H1 (cell line): ENCODE measurements around the gene TAF11L11. TPM values are rescaled to one million over a fixed set of nuclear protein-coding genes. Genes with fewer than 3 reads are reported as not detected.

ENCODE experiments used
- BCL11A ChIP-seq, 2 experiments: IDR thresholded peaks; one replicate each; pipeline ENCODE4 v1.6.1; 2011; ENCODE audit warnings: low read depth in 2 of 2, low read length in 2 of 2, mild to moderate bottlenecking in 2 of 2
- CHD1 ChIP-seq: IDR thresholded peaks from 2 replicates; pipeline ENCODE4 v1.6.1; 2012; ENCODE audit warnings: low read depth, low read length, improper control_type of control experiment
- EZH2 ChIP-seq: fragments of 200-600 bp; sonication (generic); IDR thresholded peaks from 2 replicates; pipeline ENCODE4 v1.7.1; 2012; ENCODE audit warnings: low read depth, mild to moderate bottlenecking, moderate library complexity, low read length, inconsistent platforms; ENCODE audit not compliant: severe bottlenecking
- HDAC2 ChIP-seq, 2 experiments: fragments of 300-600 bp in 1 of 2; sonication (generic) in 1 of 2; IDR thresholded peaks; 2 replicates each; pipeline ENCODE4 v1.6.1; 2011 to 2012; ENCODE audit warnings: low read depth in 2 of 2, low read length in 2 of 2, mild to moderate bottlenecking in 2 of 2, moderate library complexity in 2 of 2, borderline replicate concordance in 1 of 2, inconsistent platforms in 1 of 2
- MAX ChIP-seq: IDR thresholded peaks from 2 replicates; pipeline ENCODE4 v1.6.1; 2012; ENCODE audit warnings: inconsistent platforms
- NANOG ChIP-seq: IDR thresholded peaks from 2 replicates; pipeline ENCODE4 v1.6.1; 2011; ENCODE audit warnings: low read length, low read depth, mild to moderate bottlenecking, inconsistent platforms; ENCODE audit not compliant: insufficient read depth, poor library complexity, severe bottlenecking
- NRF1 ChIP-seq: IDR thresholded peaks from 2 replicates; pipeline ENCODE4 v1.6.1; 2011; ENCODE audit warnings: mild to moderate bottlenecking, low read depth, low read length, improper control_type of control experiment
- SIRT6 ChIP-seq: IDR thresholded peaks from one replicate; pipeline ENCODE4 v1.7.1; 2012; ENCODE audit warnings: low read length, inconsistent platforms
- SIX5 ChIP-seq: IDR thresholded peaks from 2 replicates; pipeline ENCODE4 v1.6.1; 2011; ENCODE audit warnings: mild to moderate bottlenecking, low read depth, low read length
- SP1 ChIP-seq: IDR thresholded peaks from 2 replicates; pipeline ENCODE4 v1.6.1; 2011; ENCODE audit warnings: low read depth, low read length
- TAF1 ChIP-seq: IDR thresholded peaks from 2 replicates; pipeline ENCODE4 v1.6.1; 2011; ENCODE audit warnings: mild to moderate bottlenecking, low read depth, low read length
- polyA plus RNA-seq, 7 experiments: library from polyadenylated mRNA; depleted of rRNA in 3 of 7; stranded (reverse) in 5 of 7; unstranded in 2 of 7; fragments of >200 nt in 5 of 7; fragments of 200-250 nt in 2 of 7; gene quantifications; 1 replicate in 5 of 7; 2 replicates in 1 of 7; 4 replicates in 1 of 7; pipeline versions ENCODE4 v1.2.1 to v1.2.3, GENCODE V29; 2011 to 2013; ENCODE audit warnings: missing spikeins in 2 of 7, mixed read lengths in 2 of 7
- total RNA-seq: library from RNA; stranded (reverse); fragmentation: NEBNext Ultra II Directional; extraction: Animal tissue kit (Norgen Biotek cat#: 25700); gene quantifications from 2 replicates; pipeline ENCODE4 v1.2.1, GENCODE V29; 2021
- TF ChIP-seq, protein P1 (sequence below), 3 experiments: IDR thresholded peaks; 1 replicate in 2 of 3; 2 replicates in 1 of 3; pipeline versions ENCODE4 v1.5.1 to v1.6.1; 2011; ENCODE audit warnings: low read length in 3 of 3, mild to moderate bottlenecking in 3 of 3, inconsistent platforms in 2 of 3, low read depth in 1 of 3, moderate library complexity in 1 of 3; ENCODE audit not compliant: insufficient read depth in 1 of 3; ENCODE audit errors: control extremely low read depth in 1 of 3
- TF ChIP-seq, protein P2 (sequence below): IDR thresholded peaks from 2 replicates; pipeline ENCODE4 v1.6.1; 2011; ENCODE audit warnings: low read length, improper control_type of control experiment

The TAF11L11 gene
- total and polyA plus RNA-seq, 2 of the 8 experiments (the other 6 are each of a cell fraction or from before 2014, with no cell fraction given), result not detected

GRCh38 chr5:17620627-17621026, 16.6 kb downstream of the TAF11L11 start (continued):
- TF ChIP-seq TAF1 (no peak), SIX5 (no peak), MAX (peak; percentile 49; the same call in 1 of the 2 replicates), SIRT6 (no peak), SP1 (no peak), NRF1 (no peak), NANOG (peak; percentile 28), CHD1 (no peak), HDAC2 (IDR thresholded peaks at IDR 0.05; ENCODE audit: borderline replicate concordance in 1 of 2, low read depth in 2 of 2, low read length in 2 of 2) (no peak), BCL11A (IDR thresholded peaks at IDR 0.05; ENCODE audit: low read depth in 2 of 2, low read length in 2 of 2) (no peak), EZH2 (no peak)
- TF ChIP-seq, protein P1, sequence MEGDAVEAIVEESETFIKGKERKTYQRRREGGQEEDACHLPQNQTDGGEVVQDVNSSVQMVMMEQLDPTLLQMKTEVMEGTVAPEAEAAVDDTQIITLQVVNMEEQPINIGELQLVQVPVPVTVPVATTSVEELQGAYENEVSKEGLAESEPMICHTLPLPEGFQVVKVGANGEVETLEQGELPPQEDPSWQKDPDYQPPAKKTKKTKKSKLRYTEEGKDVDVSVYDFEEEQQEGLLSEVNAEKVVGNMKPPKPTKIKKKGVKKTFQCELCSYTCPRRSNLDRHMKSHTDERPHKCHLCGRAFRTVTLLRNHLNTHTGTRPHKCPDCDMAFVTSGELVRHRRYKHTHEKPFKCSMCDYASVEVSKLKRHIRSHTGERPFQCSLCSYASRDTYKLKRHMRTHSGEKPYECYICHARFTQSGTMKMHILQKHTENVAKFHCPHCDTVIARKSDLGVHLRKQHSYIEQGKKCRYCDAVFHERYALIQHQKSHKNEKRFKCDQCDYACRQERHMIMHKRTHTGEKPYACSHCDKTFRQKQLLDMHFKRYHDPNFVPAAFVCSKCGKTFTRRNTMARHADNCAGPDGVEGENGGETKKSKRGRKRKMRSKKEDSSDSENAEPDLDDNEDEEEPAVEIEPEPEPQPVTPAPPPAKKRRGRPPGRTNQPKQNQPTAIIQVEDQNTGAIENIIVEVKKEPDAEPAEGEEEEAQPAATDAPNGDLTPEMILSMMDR (IDR thresholded peaks at IDR 0.05; ENCODE audit: control extremely low read depth in 1 of 3, insufficient read depth in 1 of 3, low read depth in 1 of 3, low read length in 3 of 3), result peak; percentile 68 to 74 (median 69)
- TF ChIP-seq, protein P2, sequence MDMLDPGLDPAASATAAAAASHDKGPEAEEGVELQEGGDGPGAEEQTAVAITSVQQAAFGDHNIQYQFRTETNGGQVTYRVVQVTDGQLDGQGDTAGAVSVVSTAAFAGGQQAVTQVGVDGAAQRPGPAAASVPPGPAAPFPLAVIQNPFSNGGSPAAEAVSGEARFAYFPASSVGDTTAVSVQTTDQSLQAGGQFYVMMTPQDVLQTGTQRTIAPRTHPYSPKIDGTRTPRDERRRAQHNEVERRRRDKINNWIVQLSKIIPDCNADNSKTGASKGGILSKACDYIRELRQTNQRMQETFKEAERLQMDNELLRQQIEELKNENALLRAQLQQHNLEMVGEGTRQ, result no peak
- TF ChIP-seq, all 59 proteins: peak for 5
